Uterus (tissue), 4 donors: ENCODE measurements around the gene CPLX1. TPM values are rescaled to one million over a fixed set of nuclear protein-coding genes. Genes with fewer than 3 reads are reported as not detected.

Experiments
- DNase-seq, 2 donors: peaks; one replicate each; pipeline ENCODE4 v3.0.0-alpha.2; 2019 to 2020
- H3K27ac ChIP-seq, 2 donors: fragments of 200-600 bp; sonication (generic); 1 replicate in 1 of 2; 2 replicates in 1 of 2; pipeline ENCODE4 v1.5.1; 2016 to 2018
- H3K27me3 ChIP-seq, 2 donors: fragments of 200-600 bp; sonication (generic); one replicate each; pipeline ENCODE4 v1.5.1; 2018 to 2019; ENCODE audit warnings: control low read depth in 1 of 2
- H3K36me3 ChIP-seq, 2 donors: fragments of 200-600 bp; sonication (generic); one replicate each; pipeline ENCODE4 v1.5.1; 2019; ENCODE audit warnings: control low read depth in 1 of 2
- H3K4me1 ChIP-seq, 2 donors: fragments of 200-600 bp; sonication (generic); one replicate each; pipeline ENCODE4 v1.5.1; 2018 to 2019; ENCODE audit warnings: control low read depth in 1 of 2
- H3K4me3 ChIP-seq, 2 donors: fragments of 200-600 bp; sonication (generic); 1 replicate in 1 of 2; 2 replicates in 1 of 2; pipeline ENCODE4 v1.5.1; 2018 to 2019; ENCODE audit warnings: mild to moderate bottlenecking in 1 of 2
- H3K9me3 ChIP-seq, 2 donors: fragments of 200-600 bp; sonication (generic); one replicate each; pipeline ENCODE4 v1.5.1; 2019; ENCODE audit warnings: control low read depth in 1 of 2
- CTCF ChIP-seq, 4 experiments: fragments of 200-600 bp in 2 of 4; fragments of 450-650 bp in 2 of 4; sonication (generic) in 2 of 4; IDR thresholded peaks; one replicate each; pipeline ENCODE4 v1.5.1; 2016 to 2019; ENCODE audit warnings: antibody characterized with exemption in 4 of 4, mild to moderate bottlenecking in 2 of 4, moderate library complexity in 1 of 4
- POLR2A ChIP-seq, 2 donors: fragments of 450-650 bp; IDR thresholded peaks; one replicate each; pipeline ENCODE4 v1.6.1; 2016; ENCODE audit warnings: antibody characterized with exemption in 2 of 2, mild to moderate bottlenecking in 1 of 2, moderate library complexity in 1 of 2
- intact Hi-C: fragments of 100-400 bp; cut with DNase I; formaldehyde crosslinking; loops from one replicate; pipeline ENCODE4 v1.15.1; 2023; ENCODE audit warnings: low total_unique reads
- total RNA-seq, 4 donors: library from RNA; depleted of rRNA in 3 of 4; stranded (reverse); fragments of >200 nt in 3 of 4; gene quantifications; one replicate each; pipeline versions ENCODE4 v1.1.0 to v1.2.4, GENCODE V29; 2014 to 2023
- donor health status: DM: yes; HTN: yes; CAD: no.

CPLX1 gene
- total RNA-seq, 4 donors from 2014 or later = 0.14 to 15.1 (median 2.0) TPM

- Histone ChIP-seq H3K27me3 (no peaks in the 10 kb centered on the region), H3K36me3 (no peaks in the 10 kb centered on the region), H3K4me3 (no peak overlapping the region), H3K27ac (no peak overlapping the region), H3K9me3 (no peaks in the 10 kb centered on the region), H3K4me1 (no peaks in the 10 kb centered on the region)
- DNase-seq = no peak
- intact Hi-C loops = no loop called here
- TF ChIP-seq POLR2A (IDR thresholded peaks at IDR 0.05) (no peak), CTCF (IDR thresholded peaks at IDR 0.05) (no peak)
These were observed 33.6 kb upstream of the CPLX1 start for GRCh38 chr4:859496-859895.

- Histone ChIP-seq H3K4me3 (no peak overlapping the region), H3K4me1 (no peaks in the 10 kb centered on the region), H3K9me3 (no peaks in the 10 kb centered on the region), H3K27ac (no peak overlapping the region), H3K27me3 (no peaks in the 10 kb centered on the region), H3K36me3 (no peaks in the 10 kb centered on the region)
- no peak for DNase-seq
- TF ChIP-seq POLR2A (IDR thresholded peaks at IDR 0.05) = no peak
- no peak for TF ChIP-seq CTCF (IDR thresholded peaks at IDR 0.05)
- intact Hi-C loops = no loop called here
These were observed 33.0 kb upstream of the CPLX1 start for GRCh38 chr4:858831-859451.

- H3K36me3 ChIP-seq = no peaks in the 10 kb centered on the region
- H3K27ac ChIP-seq = no peak overlapping the region
- TF ChIP-seq POLR2A (IDR thresholded peaks at IDR 0.05) = no peak
- no peak for TF ChIP-seq CTCF (IDR thresholded peaks at IDR 0.05)
- intact Hi-C loops = no loop called here
- H3K4me1 ChIP-seq = no peaks in the 10 kb centered on the region
- DNase-seq = no peak
- no peak overlapping the region for H3K4me3 ChIP-seq
- no peaks in the 10 kb centered on the region for H3K27me3 ChIP-seq
- H3K9me3 ChIP-seq = no peaks in the 10 kb centered on the region
These were observed 32.1 kb upstream of the CPLX1 start for GRCh38 chr4:858041-858481.

GRCh38 chr4:857461-857860 is 31.5 kb upstream of the CPLX1 start:
- no peaks in the 10 kb centered on the region for H3K9me3 ChIP-seq
- DNase-seq = no peak
- no peak overlapping the region for H3K4me3 ChIP-seq
- TF ChIP-seq CTCF (IDR thresholded peaks at IDR 0.05) (no peak), POLR2A (IDR thresholded peaks at IDR 0.05) (no peak)
- no peaks in the 10 kb centered on the region for H3K36me3 ChIP-seq
- intact Hi-C loops = no loop called here
- no peak overlapping the region for H3K27ac ChIP-seq
- H3K27me3 ChIP-seq = no peaks in the 10 kb centered on the region
- no peaks in the 10 kb centered on the region for H3K4me1 ChIP-seq

GRCh38 chr4:856225-856901 is 30.4 kb upstream of the CPLX1 start:
- H3K36me3 ChIP-seq = no peaks in the 10 kb centered on the region
- H3K27me3 ChIP-seq = no peaks in the 10 kb centered on the region
- TF ChIP-seq POLR2A (IDR thresholded peaks at IDR 0.05) = no peak
- no peaks in the 10 kb centered on the region for H3K4me1 ChIP-seq
- no peak overlapping the region for H3K27ac ChIP-seq
- no peak overlapping the region for H3K4me3 ChIP-seq
- intact Hi-C loops = no loop called here
- no peak for DNase-seq
- H3K9me3 ChIP-seq = no peaks in the 10 kb centered on the region
